Activated T-helper 1 cell treated with anti-CD3 and anti-CD28 coated beads, Interleukin-2, amount 50 U/mL, for 16 hours (primary cell): ENCODE results near the gene ABCC11.

Source experiments
- DNase-seq, 2 donors: peaks; one replicate each; pipeline ENCODE4 v3.0.0-alpha.2; 2020; ENCODE audit warnings: low read depth in 1 of 2, low spot score in 1 of 2

Gene ABCC11

DNA sequence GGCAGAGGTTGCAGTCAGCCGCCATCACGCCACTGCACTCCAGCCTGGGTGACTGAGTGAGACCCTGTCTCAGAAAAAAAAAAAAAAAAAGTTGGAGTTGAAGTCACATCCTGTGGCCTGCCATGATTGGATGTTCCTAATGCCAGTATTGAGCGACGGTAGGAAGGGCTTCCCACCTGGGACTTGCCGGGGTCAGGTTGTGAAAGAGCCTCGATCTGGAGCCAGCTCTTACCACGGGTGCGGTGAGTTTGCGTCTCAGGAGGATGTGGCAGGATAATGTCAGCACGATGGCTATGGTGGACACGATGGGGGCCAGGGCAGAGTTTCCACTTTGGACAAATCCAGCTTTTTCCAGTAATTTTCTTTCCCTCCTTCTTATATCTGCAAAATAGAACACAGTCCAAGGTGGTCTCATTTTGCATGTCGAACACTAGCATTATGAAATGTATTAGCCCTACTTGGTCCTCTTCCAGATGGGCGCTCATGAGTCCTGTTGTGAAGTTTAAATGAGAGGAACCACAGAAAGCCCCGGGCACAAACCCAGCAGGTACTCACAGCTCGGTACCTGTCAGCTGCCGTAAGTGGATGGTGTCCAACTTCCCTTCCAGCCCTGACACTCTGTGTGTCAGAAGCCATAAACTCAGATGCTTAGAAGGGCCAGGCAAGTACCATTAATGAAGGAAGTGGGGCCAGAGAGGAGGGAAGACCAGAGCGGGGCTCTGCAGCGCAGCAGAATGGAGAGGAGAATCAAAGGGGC lies 113.7 kb downstream of the ABCC11 start:
- DNase-seq = no peak

DNA sequence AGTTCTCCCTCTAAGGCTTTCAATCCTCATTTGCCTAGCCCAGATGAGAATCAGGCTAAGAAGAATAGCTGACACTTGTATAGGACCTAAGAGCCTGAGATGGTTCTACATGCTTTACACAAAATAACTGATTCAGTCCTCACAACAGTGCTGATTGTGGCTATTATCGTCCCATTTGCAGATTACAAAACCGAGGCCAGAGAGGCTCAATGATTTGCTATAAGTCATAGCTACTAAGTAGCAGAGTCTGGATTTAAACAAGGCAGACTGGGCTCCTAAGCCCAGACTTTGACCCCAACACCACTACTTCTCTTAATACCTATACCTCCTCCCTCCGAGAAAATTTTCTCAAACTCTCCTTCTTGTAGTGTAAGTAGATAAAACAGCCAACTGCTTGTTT lies 114.6 kb downstream of the ABCC11 start:
- DNase-seq = no peak

DNA sequence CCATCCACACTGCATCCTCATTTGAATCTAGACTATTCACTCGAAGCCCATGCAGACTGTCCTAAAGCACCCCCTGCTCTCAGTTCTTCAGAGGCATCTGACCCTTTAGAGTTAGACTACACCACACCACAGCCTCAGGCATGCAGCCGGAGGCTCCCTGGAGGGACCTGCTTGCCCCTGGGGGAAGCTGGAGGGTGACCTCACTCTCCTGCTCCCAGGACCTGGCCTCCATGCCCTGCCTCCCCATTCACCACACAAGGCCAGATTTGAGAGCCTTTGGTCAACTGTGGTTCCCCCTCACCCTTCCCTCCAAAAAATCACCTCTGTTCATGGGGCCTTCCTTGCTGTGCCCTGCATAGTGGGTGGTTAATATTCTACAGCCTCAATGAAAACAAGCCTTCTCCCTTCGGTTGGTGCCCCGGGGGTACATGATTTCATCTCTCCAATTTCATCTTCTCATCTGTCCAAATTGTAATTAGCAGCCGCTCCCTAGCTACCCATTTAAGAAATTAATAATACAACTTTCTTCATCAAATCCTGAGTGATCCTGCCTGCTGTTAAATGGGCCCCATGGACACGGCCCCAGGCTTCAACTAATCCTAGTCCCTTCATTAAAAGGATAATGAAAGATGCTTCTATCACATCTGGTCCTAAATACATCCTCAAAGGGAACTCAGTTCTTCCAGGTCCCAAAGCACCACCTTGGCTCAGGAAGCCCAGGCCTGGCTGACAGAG lies 116.0 kb downstream of the ABCC11 start:
- no peak for DNase-seq

DNA sequence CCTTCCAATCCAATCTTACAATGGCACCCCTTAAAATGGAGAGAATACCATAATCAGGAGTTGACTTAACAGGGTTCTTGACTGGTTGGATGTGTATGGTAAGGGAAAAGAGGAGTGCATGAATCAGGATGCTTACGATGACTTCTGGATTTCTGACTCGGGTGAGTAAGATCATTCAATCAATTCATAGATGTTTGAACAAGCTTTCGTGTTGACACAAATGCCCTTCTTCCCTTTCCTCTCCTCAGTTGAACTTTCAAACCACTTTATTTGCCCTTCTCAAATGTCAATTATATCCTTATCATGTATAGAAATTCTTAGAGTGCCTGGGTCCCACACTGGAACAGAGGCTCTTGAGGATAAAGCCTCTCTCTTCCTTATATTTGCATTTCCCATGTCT lies 117.4 kb downstream of the ABCC11 start:
- no peak for DNase-seq

GRCh38 chr16:48128769-48129168 lies 118.6 kb downstream of the ABCC11 start:
- DNase-seq = no peak

DNA sequence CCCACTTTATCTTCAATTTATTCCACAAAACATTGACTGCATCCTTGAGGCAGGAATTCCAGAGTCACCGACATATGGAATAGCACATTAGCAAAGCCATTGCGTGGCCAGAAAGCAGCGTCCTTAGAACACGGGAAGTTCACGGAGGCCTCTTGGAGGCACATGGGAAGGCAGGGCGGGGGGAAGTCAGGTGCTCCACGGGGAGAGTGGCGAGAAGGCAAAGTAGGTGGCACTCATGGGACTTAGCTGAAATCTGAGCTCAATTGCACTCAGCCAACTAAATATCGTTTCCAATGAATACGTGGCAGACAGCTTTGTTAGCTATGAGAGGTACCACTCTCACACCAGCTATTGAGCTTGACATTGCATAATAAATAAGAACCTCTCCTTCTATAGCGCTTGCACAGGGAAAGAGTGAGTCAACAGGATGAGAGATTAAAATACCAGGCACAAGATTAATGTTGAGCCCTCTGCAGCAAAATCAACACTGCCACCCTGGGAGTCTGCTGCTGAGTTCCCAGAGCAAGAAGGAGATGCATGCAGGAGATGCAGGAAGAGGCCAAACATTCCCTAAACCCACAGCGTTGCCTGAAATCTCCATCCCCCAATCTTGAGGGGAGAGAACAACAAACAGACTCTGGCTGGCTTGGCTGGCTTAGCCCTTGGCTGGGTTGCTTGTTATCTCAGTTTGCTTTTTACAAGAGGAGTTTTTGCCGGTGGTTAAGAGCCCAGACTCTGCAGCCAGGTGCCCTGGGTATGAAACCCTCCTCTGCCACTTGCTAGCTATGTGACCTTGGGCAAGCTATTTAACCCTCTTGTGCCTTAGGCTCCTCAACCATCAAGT lies 120.3 kb downstream of the ABCC11 start:
- no peak for DNase-seq

GRCh38 chr16:48125888-48126287 lies 121.5 kb downstream of the ABCC11 start:
- no peak for DNase-seq

- no peak for DNase-seq
Observed at GRCh38 chr16:48124266-48124665, 123.1 kb downstream of the ABCC11 start.

DNA sequence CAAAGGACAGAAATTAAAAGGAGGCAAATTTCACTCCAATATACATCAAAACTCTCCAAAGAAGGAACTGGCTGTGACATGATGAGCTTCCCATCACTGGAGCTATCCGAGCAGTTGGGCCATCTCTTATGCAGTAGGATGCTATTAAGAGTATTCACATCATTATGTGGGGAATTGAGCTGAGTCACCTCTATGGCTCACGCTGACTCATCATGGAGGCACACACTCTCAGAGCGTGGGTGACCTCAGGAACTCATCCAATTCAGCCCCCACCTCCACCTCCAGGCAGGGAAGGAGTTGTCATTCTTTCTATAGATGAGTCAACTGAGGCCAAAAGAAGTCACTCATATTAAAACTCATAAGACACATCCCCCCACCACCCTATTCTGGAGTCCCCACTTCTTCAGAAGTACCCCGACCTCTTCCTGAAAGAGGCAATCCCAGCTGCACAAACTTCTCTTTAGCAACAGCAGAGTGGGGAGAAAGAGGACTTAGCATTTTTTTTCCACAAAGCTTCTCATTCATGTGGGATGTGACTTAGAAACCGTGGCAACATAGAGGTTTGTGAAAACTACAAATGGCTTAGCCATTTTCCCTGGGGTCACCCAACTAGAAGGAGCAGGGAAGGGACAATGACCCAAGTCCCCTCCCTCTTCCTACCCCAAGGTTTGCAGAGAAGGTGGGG lies 124.1 kb downstream of the ABCC11 start:
- DNase-seq = peak in 1 of 2 donors; percentile 20

DNA sequence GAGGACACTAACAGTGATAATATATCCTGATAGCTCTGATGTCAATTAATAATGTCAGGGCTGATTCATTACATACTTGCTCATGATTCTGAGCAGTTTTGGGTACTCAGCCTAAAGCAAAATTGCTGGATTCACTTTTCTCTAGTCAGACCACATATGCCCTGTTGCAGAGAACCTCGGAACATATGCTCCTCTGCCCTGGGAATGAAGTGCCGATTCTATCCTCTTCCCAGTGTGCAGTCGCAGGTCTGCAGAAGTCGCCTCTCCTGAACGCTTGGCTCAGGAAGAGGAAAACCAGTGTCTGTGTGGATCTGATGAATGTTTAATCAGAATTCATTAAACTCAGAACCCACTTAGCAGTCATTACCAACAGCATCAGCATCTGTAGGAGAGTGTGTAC lies 126.1 kb downstream of the ABCC11 start:
- no peak for DNase-seq

DNA sequence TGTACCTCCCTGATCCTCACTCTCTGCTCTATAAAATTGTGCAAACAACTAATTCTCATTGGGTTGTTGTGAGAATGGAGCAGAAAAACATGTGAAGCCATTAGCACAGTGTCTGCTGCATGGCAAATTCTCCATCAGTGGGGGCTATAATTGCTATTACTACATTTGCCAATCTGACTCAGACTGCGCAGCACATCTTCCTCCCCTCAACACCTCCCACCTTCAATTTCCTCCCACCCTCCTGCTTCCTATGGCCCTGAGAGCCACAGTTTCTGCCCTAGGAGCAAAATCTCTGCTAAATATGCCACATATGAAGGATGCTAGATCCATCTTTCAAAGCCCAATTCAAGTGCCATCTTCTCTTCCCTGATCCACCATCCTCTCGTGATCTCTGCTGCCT lies 128.5 kb downstream of the ABCC11 start:
- no peak for DNase-seq

- DNase-seq = peak; percentile 7 to 25
Observed at GRCh38 chr16:48117217-48118105, 129.9 kb downstream of the ABCC11 start.
